HG03565 (cell line): ENCODE data around the gene AAK1.
"Not testable (repeated sequence)": the region's sequence is repeated elsewhere in the genome, so short reads cannot be mapped to it uniquely, and the experiment has no call there.

Experiments
- ATAC-seq: cut with Tn5 transposase; IDR thresholded peaks from one replicate; pipeline ENCODE4 v1.9.1; 2021; ENCODE audit warnings: mild to moderate bottlenecking, moderate library complexity; ENCODE audit not compliant: unreplicated experiment

The AAK1 gene

DNA sequence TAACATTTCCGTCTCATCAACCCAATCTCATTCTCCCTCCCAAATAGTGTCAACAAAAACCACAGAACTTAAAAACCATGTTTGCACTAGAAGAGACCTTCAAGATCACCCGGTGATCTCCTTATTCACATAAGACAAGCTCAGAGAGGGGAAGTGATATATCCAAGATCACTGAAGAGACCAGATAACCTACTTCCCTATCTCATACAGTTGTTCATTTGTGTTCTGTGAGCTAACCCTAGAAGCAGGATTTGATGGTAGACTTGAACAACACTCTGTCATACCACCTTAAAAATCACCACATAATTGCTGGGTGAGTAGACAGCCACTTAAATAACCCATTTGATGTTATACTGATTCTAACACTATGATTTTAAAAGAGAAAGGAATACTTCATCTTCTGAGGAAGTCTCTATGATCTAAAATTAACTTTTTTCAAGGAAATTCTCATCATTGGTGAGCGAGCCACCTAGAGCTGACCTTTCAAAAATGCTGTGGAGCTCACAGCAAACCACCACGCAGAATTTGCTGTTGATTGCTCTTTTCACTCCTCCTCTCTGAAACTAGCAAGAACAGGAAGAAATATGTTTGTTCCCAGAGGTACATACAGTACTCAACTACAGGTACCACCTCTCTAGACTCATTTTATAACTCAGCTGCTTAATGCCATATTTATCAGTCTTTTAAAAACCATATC is 15.1 kb downstream of the AAK1 start:
- no peak for ATAC-seq

DNA sequence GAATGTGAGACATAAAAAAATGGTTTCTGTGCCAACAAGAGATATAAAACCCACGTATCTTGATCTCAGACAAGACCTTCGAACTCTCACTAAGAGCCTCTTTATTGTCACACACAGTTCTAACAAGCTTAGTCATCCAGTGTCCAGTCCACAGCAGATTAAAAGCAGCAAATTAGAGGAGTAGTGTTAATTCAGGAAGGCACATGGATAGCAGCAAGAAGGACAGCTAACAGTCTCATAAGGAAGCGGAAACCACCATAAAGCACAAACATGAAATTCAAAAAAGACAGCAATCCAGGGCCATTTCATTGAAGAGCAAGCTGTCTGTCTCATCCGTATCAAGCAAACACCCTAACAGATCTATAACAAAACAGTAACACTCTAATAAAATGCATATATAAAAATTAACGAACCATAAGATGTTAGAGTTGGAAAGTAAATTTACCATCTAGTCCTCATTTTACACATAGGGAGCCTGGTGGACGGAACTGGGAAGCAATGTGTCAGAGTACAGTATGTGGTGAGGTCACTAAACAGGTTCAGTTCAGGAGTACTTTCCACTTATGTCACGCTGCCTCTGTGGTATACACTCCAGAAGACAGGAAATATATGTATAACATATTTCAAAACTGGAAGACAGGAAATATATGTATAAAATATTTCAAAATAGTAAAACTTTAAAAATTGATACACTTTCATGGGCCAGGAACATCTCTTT is 18.3 kb downstream of the AAK1 start:
- no peak for ATAC-seq

DNA sequence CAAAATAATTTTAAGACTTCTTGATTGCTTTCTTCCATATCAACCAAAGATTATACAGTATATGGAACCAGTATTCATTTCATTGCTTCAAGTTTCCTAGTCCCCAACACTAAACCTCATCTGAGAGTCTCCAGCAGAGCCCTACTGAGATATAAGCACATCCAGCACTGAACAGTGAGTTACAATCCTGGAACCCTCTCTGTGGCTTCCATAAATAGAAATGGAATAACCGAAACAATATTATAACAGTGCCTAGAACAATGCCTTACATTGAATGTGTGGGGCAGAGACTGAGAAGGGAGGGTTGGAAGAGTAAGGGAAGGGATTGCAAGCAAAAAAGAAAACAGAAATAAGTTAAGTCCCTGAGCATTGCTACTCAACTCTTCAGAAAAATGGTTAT is 18.9 kb downstream of the AAK1 start:
- ATAC-seq, result no peak

DNA sequence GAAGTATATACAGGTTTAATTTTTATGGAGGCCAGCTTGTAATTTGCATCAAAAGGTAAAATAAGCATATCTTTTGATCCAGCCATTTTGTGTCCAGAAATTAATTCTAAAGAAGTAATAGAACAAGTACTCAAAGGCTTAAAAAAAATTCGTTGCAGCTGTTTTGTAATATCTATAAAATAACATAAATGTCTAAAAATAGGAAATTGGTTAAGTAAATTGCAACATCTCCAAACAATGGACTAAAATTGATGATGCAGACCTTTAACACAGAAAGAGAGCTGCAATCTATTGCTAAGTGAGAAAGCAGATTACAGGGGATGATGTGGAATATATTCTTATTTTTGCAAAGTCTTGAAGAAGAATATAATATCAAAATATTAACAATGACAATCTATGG is 19.4 kb downstream of the AAK1 start:
- ATAC-seq, result no peak

DNA sequence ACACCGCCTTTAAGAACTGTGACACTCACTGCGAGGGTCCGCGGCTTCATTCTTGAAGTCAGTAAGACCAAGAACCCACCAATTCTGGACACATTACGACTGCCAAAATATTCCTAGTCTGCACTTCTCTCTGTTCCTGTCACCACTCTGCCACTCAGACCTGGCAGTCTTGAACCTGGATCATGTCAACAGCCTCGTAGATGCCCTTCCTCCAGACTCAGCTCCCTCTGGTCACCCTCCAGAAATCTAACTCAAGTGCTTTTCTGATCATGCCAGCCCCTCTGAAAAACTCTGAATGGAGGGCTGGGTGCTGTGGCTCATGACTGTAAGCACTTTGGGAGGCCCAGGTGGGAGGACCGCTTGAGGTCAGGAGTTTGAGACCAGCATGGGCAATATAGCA is 20.3 kb downstream of the AAK1 start:
- no peak for ATAC-seq

DNA sequence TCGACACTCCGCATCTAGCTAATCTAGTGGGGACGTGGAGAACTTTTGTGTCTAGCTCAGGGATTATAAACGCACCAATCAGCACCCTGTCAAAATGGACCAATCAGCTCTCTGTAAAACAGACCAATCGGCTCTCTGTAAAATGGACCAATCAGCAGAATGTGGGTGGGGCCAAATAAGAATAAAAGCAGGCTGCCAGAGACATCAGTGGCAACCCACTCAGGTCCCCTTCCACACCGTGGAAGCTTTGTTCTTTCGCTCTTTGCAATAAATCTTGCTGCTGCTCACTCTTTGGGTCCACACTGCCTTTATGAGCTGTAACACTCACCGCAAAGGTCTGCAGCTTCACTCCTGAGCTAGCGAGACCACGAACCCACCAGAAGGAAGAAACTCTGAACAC is 20.7 kb downstream of the AAK1 start:
- ATAC-seq, result not testable (repeated sequence)

DNA sequence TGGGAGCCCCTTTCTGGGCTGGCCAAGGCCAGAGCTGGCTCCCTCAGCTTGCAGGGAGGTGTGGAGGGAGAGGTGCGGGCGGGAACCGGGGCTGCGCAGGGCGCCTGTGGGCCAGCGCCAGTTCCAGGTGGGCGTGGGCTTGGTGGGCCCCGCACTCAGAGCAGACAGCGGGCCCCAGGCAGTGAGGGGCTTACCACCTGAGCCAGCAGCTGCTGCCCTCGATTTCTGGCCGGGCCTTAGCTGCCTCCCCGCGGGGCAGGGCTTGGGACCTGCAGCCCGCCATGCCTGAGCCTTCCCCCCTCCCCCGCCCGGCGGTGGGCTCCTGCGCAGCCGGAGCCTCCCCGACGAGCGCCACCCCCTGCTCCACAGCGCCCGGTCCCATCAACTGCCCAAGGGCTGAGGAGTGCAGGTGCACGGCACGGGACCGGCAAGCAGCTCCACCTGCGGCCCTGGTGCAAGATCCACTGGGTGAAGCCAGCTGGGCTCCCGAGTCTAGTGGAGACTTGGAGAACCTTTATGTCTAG is 21.5 kb downstream of the AAK1 start:
- ATAC-seq, result not testable (repeated sequence)

DNA sequence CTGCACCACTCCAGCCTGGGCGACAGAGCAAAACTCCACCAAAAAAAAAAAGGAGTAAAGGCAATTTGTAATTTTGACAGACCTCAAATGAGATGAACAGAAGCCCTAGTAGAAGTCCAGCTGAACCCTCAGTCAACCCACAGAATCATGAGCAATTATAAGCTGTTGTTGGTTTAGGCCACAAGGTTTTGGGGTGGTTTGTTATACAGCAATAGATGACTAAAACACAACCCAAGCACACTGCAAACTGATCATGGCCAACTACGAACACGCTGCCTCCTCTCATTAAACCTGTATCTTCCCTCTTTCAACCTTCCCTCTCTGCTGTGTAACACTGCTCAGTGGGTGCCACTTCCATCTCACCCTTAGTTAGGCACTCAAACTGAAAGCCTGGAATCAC is 22.1 kb downstream of the AAK1 start:
- ATAC-seq, result no peak

DNA sequence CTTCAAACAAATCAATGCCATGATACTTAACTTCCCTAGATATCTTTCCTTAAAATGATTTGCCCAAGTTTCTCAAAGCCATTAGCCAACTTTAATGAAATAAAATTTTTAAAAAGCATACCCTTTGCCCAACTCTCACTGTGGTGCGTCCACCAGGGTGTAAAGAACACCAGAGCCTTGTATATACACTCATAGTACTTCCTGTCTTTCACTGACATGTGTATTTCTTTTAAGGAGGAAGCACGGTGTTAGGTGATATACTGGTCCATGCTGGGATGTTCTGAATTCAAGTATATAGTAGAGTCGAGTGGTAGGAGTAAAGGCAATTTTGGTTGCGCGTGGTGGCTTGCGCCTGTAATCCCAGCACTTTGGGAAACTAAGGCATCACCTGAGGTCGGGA is 22.7 kb downstream of the AAK1 start:
- no peak for ATAC-seq

DNA sequence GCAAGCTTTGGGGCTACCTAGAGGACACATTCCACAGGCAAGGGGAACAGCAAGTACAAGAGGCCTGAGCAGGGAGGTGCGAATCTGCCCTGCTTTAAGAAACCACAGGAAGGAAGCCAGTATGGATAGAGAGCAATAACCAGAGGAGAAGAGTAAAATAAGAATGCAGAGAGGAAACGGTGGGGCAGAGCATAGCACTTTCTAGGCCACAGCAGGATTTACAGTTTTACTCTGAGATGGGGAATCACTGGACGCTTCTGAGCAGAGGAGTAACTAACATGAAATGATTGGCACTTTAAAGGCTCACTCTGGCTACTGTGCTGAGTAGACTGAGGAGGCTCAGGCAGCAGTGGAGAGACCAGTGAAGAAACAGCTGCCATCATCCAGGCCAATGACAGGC is 23.8 kb downstream of the AAK1 start:
- no peak for ATAC-seq

DNA sequence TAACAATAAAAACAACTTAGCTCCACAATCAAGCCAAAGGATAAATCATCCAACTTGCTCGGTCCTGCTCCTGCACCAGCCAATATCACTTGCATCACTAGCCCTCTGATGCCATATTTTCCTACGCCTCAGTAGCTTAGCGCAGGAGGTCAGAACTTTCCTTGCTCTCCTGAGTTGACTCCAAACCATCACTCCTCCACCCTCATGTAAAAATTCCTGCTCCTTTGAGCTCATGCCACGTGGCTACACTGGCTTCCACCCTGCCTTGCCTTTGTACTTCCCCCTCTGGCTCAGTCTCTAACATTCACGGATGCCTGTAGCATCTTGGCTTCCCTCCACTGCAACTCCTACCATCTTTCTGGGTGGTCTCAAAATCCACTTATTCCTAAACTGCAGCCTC is 25.2 kb downstream of the AAK1 start:
- ATAC-seq, result no peak

DNA sequence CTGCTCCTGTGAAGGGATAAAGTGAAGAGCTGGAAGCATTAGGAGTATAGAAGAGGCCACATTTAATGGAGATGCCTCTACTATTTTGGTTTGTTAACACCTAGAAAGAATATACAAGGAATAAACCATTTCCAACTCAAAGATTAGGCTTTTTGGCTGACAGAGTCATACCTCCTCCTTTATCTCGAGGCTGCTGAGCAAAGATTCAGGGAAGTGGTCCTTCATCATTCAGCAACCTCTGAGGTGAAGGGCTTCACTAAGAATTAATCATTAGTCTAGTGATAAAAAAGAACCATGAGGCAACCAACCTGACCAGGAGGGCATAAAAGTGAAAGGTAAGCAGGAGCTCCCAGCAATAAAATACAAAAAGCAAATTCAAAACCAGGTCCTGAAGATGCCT is 25.8 kb downstream of the AAK1 start:
- no peak for ATAC-seq

DNA sequence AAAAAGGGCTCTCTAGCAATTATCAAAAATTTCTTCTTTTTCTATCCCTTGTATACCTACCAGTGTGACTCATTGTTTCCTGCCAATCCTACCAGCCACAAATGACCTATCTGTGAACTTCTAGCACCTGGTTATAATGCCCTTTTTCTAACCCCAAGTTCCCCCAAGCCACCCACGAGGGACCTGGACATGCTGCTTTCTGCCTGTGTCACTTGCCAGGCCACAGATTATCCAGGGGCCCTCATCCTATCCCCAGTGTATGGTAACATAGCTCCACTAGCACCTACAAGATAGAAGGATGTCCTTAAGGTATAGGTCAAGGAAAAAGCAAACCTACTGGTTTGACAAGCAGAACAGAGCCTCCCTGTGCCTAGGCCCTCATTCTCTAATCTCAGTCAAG is 26.8 kb downstream of the AAK1 start:
- no peak for ATAC-seq

DNA sequence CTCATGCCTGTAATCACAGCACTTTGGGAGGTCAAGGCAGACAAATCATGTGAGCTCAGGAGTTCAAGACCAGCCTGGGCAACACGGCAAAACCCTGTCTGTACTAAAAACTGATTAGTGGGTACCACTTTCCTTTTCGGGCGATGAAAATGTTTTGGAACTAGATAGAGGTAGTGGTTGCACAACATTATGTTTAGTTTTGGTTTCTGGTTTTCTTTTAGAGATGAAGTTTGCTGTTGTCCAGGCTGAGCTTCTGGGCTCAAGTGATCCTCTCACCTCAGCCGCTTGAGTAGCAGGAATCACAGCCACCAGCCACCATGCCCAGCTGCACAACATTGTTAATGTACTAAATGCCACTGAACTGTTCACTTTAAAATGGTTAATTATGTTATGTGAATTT is 27.6 kb downstream of the AAK1 start:
- ATAC-seq, result no peak

DNA sequence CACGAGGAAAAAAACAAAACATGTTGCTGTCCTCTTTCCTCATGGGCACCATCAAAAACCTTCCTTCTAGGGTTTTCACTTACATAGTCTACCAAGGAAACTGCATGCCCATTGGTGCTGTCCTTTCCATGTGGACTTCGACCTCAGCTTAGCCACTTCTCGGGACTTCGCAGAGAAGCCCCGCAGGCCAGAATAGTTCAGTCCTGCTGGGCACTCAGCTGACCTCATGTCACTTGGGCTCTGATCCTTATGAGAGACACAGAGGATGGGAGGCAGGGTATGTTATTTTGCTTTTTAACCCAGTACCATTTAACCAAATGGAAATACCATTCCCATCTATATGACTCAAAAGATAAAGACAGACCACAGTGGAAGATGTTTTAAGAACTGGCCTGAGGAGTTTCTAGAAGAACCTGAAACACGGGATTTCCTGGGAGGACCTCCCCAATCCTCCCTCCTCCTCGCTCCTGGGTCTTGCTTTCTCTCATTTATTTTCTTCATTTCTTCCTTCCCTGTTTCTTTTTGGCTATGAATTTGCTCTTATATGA is 28.4 kb downstream of the AAK1 start:
- no peak for ATAC-seq

DNA sequence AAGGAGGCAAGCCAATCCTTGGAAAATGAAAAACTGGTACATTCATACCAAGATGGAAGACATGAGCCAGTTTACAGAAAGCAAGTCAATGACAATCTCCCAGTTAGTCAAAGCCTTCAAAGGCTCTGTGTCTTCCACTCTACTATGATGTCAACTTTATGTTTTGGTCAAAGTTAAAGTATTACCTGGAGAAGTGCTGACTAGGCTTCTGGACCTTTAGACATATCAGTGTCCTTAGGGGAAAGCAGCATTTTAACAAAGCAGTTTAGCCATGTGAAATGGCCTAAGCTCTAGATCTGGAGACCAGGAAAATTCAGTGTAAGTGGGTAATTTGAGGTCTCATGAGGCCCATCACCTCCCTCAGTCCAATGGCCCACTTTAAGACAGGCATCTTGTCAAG is 30.8 kb downstream of the AAK1 start:
- no peak for ATAC-seq

DNA sequence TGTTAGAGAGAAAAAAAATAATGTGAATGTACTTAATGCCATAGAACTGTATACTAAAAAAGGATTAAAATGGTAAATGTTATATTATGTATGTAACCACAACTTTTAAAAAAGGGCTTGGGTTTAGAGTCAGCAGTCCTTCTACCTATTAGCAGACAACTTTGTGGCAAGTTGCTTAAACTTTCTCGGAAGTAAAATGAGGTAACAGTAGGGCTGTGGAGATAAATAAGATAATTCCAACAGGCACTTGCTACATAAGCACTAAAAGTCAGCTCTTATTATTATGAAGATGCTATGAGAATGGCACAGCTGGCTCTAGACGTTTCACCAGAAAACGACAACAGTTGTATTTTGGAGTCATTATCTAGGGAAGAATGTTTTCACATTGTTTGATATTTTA is 31.3 kb downstream of the AAK1 start:
- ATAC-seq, result no peak

DNA sequence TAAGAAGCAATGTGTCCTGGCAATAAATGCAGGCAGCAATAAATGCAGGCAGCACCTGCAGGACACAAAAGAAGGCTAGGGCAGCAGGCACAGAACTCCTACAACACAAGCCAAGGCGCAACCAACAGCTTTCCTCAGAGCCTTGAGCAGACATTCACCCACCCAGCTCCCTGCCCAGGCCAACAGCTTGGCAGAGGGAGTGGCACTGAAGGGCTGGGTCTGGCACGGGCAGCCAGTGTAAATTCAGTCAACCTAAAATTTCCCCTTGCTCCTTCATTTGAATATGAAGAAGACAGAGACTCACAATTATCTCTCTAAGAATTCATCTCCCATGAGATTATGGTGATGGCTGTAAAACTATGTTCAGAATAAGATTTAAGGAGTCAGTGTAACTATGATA is 35.4 kb downstream of the AAK1 start:
- ATAC-seq, result no peak

DNA sequence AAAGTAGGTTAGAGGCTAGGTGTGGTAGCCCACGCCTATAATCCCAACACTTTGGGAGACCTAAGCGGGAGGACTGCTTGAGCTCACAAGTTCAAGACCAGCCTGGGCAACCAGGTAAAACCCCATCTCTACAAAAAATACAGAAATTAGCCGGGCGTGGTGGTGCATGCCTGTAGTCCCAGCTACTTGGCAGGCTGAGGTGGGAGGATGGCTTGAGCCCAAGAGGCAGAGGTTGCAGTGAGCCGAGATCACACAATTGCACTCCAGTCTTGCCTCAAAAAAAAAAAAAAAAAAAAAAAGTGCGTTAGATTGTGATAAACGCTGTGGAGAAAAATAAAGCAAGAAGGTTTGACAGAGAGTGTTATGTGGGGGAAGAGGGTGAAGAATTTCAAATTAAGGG is 36.8 kb downstream of the AAK1 start:
- ATAC-seq, result not testable (repeated sequence)

DNA sequence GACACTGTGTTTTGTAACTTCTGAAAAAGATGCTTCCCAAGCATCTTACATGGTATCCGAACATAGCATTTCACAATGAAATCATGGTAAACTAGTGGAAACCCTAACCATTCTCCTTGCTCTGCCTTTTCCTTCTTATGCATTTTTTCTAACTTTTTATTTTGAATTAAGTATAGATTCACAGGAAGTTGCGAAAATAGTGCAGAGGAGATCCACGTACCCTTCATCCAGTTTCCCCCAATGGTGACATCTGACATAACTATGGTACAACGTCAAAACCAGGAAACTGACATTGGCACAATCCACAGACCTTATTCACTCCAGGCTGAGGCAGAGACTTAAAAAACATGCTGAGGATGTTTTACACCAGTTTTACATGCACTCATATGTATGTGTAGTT is 38.3 kb downstream of the AAK1 start:
- ATAC-seq, result no peak

DNA sequence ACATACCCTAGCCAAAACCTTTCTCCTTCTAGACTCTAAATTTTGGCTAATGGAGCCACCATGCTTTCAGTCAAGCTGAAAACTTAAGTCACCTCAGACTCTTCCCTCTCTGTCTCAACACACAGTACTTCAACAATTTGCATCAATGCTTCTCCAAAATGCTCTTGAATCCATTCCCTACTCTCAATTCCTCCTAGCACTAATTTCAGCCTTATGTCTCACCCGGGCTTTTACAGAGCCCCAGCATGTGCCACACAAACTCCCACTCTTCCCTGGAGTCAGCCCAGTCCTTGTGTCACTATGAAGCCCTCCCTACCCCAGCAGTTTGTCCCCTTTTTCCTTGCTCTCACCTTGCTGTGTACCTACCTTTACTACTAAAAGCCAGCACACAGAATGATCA is 38.7 kb downstream of the AAK1 start:
- no peak for ATAC-seq

DNA sequence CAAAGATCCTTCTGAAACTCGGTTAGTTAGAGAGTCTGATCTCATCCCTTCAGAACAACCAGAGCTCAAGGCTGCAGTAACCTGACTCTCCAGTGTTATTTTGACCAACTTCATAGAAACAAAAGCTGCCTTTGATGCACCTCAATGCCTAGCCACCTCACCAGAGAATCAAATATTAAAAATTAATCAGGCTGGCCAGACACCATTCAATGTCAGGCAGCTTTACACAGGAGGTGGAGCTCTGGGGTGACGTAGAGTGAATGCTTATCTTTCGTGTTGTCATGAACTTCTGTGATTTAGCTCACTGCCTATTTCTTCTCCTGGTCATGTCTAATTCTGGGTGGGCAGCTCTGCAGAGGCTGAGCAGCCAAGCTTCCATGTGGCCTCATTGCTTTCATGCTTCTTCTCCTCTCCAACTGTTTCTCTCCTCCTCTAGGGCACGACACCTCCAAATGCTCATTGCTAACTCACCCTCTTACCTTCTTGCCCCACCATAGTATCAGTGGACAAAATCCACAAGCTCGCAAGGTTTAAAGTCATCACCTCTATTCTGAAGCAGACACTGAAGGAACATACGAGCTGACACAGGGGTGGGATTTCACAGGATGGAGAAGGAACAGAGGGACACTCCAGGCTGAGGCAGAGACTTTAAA is 39.4 kb downstream of the AAK1 start:
- ATAC-seq, result no peak
